HepG2 (cell line): ENCODE results near the gene GAS6.

ENCODE experiments used
- GATA4 ChIP-seq: sonication (generic); IDR thresholded peaks from 2 replicates; pipeline ENCODE4 v1.6.1; 2016; ENCODE audit warnings: antibody characterized with exemption, low read depth, borderline replicate concordance
- PHF21A ChIP-seq: sonication (generic); formaldehyde crosslinking; IDR thresholded peaks from 2 replicates; pipeline ENCODE4 v1.5.0; 2020; ENCODE audit warnings: mild to moderate bottlenecking, missing genetic modification reagents
- SIN3B ChIP-seq: fragments of 150-350 bp; IDR thresholded peaks from 2 replicates; pipeline ENCODE4 v1.6.1; 2014; ENCODE audit warnings: low read length
- TF ChIP-seq, protein P1 (sequence below): sonication (generic); formaldehyde crosslinking; conservative IDR thresholded peaks from 2 replicates; pipeline ENCODE4 v1.4.0; 2020; ENCODE audit warnings: missing genetic modification reagents
- TF ChIP-seq, protein P2 (sequence below): sonication (generic); formaldehyde crosslinking; conservative IDR thresholded peaks from 2 replicates; pipeline ENCODE4 v1.8.0; 2022; ENCODE audit warnings: mild to moderate bottlenecking, moderate library complexity, missing genetic modification reagents
- TF ChIP-seq, protein P3 (sequence below): IDR thresholded peaks from 2 replicates; pipeline ENCODE4 v1.6.1; 2012; ENCODE audit warnings: inconsistent platforms
- TF ChIP-seq, protein P4 (sequence below): IDR thresholded peaks from 2 replicates; pipeline ENCODE4 v1.4.0; 2020; ENCODE audit warnings: mild to moderate bottlenecking, missing genetic modification reagents

DNA sequence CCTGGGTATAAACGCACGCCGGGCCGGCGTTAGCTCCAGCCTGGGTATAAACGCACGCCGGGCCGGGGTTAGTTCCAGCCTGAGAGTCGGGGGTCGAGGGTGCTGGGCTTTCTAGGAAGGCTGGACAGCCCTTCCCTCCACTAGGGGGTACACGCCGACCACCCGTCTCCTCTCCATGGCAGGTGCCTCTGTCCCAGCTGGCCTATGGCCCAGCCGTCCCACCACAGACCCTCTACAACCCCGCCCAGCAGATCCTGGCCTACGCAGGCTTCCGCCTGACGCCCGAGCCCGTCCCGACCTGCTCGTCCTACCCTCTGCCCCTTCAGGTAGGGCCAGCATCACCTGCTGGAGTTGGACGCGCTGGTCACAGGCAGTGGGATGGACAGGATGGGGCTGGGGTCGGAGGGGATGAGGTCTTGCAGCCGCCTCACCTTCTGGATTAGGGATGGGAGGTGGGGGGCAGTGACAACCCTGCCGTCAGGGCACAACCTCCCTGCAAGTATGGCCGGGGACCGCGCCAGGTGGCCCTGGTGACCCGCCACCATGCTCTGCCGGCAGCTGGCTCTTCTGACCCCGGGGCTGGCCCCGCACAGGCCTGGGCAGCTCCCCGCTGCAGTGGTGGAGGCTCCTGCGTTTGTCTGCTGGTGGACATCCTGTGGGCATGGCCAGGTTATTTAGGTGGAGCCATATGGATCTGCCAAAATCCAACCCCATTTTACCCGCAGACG is 59.0 kb downstream of the GAS6 start:
- TF ChIP-seq PHF21A (CRISPR knock-in tag): no peak
- TF ChIP-seq, protein P1, sequence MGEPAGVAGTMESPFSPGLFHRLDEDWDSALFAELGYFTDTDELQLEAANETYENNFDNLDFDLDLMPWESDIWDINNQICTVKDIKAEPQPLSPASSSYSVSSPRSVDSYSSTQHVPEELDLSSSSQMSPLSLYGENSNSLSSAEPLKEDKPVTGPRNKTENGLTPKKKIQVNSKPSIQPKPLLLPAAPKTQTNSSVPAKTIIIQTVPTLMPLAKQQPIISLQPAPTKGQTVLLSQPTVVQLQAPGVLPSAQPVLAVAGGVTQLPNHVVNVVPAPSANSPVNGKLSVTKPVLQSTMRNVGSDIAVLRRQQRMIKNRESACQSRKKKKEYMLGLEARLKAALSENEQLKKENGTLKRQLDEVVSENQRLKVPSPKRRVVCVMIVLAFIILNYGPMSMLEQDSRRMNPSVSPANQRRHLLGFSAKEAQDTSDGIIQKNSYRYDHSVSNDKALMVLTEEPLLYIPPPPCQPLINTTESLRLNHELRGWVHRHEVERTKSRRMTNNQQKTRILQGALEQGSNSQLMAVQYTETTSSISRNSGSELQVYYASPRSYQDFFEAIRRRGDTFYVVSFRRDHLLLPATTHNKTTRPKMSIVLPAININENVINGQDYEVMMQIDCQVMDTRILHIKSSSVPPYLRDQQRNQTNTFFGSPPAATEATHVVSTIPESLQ (CRISPR knock-in tag): no peak
- TF ChIP-seq, protein P2, sequence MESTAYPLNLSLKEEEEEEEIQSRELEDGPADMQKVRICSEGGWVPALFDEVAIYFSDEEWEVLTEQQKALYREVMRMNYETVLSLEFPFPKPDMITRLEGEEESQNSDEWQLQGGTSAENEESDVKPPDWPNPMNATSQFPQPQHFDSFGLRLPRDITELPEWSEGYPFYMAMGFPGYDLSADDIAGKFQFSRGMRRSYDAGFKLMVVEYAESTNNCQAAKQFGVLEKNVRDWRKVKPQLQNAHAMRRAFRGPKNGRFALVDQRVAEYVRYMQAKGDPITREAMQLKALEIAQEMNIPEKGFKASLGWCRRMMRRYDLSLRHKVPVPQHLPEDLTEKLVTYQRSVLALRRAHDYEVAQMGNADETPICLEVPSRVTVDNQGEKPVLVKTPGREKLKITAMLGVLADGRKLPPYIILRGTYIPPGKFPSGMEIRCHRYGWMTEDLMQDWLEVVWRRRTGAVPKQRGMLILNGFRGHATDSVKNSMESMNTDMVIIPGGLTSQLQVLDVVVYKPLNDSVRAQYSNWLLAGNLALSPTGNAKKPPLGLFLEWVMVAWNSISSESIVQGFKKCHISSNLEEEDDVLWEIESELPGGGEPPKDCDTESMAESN (CRISPR knock-in tag): no peak
- TF ChIP-seq, protein P3, sequence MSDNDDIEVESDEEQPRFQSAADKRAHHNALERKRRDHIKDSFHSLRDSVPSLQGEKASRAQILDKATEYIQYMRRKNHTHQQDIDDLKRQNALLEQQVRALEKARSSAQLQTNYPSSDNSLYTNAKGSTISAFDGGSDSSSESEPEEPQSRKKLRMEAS: no peak
- TF ChIP-seq, protein P4, sequence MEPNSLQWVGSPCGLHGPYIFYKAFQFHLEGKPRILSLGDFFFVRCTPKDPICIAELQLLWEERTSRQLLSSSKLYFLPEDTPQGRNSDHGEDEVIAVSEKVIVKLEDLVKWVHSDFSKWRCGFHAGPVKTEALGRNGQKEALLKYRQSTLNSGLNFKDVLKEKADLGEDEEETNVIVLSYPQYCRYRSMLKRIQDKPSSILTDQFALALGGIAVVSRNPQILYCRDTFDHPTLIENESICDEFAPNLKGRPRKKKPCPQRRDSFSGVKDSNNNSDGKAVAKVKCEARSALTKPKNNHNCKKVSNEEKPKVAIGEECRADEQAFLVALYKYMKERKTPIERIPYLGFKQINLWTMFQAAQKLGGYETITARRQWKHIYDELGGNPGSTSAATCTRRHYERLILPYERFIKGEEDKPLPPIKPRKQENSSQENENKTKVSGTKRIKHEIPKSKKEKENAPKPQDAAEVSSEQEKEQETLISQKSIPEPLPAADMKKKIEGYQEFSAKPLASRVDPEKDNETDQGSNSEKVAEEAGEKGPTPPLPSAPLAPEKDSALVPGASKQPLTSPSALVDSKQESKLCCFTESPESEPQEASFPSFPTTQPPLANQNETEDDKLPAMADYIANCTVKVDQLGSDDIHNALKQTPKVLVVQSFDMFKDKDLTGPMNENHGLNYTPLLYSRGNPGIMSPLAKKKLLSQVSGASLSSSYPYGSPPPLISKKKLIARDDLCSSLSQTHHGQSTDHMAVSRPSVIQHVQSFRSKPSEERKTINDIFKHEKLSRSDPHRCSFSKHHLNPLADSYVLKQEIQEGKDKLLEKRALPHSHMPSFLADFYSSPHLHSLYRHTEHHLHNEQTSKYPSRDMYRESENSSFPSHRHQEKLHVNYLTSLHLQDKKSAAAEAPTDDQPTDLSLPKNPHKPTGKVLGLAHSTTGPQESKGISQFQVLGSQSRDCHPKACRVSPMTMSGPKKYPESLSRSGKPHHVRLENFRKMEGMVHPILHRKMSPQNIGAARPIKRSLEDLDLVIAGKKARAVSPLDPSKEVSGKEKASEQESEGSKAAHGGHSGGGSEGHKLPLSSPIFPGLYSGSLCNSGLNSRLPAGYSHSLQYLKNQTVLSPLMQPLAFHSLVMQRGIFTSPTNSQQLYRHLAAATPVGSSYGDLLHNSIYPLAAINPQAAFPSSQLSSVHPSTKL (CRISPR knock-in tag): no peak
- TF ChIP-seq SIN3B: no peak
- TF ChIP-seq GATA4: no peak
